GM21576 (cell line): ENCODE measurements around the gene ANKLE1.
"Not testable (repeated sequence)": the region's sequence is repeated elsewhere in the genome, so short reads cannot be mapped to it uniquely, and the experiment has no call there.

ENCODE experiments used
- ATAC-seq: cut with Tn5 transposase; IDR thresholded peaks from one replicate; pipeline ENCODE4 v1.9.1; 2021; ENCODE audit warnings: mild to moderate bottlenecking, moderate library complexity; ENCODE audit not compliant: unreplicated experiment

Gene ANKLE1

DNA sequence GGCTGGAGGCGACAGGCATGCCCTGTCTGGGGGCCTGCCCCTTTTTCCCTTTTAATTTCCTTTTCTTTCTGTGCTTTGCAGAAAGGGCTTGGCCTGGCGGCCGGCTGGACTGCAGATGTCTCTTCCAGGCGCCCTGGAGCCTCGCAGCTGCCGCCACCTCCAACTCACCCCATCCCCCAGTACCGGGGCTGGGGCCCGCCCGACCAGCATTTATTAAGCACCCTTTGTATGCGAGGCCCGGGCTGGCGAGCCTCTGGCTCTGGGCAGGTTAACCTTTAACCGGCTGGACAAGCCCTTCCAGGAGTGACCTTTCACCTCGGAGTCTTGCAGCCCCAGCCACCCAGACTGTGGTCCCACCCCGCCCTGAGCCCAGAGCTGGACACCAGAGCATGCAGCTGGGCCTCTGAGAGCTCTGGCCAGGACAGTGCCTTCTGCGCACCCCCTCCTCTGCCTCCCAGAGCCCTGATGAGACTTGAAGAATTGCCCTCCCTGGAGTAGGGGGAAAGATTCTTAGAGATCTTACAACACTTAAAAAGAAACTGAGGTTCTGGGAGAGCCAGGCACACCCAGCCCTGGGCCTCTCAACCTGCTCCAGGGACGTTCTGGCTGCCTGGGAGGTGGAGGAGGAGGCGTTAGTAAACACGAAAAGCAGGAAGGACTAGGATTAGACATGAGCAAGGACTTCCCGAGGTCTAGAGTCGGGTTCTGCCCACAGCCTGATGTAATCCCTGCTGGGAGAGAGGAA lies 34.8 kb upstream of the ANKLE1 start:
- no peak for ATAC-seq

DNA sequence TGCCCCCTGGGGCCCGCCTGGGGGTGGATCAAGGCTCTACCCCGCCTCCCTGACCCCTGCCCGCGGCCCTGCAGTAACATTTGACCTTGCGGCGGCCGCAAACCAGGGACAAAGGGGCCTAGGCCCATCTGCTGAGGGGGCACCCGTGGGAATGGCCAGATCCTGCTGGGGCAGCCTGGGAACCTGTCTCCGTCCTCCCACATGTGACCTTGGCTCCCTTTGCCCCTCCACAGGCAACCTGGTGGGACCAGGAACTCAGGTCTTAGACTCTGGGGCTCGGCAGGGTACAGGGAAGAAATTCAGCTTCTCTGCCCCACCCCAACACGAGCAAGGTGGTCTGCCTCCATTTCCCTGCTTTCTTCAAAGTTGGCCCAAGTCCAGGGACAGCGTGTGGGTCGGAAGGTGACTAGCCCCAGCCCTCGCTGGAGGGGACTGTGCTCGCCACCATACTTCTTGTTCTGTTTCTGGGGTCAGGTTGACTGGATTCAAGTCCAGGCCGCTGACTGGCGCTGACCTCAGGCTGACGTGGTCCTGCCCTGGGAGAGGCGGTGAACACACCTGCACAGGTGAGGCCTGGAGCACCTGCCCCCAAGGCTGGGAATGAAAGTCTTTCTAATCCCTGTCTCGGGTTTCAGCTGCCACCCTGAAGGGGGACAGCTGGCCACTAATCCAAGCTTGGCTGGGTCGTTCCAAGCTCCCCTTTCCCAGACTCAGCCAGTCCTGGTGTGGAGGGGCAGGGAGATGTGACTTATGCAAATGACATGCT lies 33.5 kb upstream of the ANKLE1 start:
- ATAC-seq, result no peak

DNA sequence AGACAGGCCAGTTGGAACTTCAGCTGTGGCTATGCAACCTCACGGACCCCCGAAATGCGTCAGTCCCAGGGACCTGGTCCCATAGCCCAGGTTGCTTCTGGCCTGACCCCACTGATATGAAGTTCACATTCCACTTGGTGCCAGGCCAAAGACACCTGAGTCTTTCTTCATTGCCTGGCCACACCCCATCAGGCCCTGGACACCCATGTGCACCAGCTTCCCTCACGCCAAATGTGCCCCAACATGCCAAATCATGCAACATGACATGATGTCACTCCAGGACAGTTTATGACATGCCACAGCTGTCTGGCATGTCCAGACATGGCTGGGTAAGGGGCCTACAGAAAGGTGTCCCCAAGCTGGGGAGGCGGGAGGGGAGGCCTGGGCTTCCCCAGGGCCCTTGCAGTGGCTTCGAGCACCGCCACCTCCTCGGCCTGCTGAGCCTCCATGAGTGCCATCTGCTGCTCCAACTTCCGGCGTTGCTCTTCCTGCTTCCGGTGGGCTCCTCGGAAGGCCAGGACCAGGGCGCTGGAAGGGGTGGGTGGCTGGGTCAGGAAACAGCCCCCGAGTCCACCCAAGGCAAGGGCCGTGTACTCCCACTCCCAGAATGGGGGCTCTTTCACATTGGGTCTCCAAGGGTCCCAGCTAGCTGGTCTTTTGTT lies 31.7 kb upstream of the ANKLE1 start:
- ATAC-seq, result no peak

DNA sequence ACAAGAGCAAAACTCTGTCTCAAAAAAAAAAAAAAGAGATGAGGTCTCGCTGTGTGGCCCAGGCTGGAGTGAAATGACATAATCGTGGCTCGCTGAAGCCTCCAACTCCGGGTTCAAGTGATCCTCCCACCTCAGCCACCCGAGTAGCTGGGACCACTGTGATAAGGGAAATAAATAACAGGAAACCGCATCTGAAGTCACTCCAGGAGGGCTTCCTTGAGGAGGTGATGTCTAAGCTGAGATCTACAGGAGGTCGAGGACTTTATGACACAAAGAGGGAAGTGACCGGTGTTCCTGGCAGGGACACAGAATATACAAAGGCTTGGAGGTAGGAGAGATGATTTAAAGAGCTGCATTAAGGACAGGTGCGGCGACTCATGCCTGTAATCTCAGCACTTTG lies 27.1 kb upstream of the ANKLE1 start:
- ATAC-seq, result no peak

DNA sequence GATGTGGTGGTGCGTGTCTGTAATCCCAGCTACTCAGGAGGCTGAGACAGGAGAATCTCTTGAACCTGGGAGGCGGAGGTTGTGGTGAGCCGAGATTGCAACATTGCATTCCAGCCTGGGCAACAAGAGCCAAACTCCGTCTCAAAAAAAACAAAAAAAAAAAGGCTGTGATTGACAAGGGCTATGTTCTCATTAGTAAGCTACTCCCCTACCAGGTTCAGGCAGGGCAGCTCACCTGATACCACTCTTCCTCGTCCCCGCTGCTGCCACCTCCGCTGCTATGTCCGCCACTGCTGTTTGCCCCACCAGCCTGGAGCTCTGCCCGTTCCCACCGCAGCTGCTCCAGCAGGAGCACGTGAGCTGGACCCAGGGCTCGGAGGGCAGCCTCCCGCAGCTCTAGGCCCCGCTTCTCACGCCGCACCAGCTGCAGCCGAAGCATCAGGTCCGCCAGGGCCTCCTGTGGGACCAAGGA lies 26.5 kb upstream of the ANKLE1 start:
- ATAC-seq, result no peak

DNA sequence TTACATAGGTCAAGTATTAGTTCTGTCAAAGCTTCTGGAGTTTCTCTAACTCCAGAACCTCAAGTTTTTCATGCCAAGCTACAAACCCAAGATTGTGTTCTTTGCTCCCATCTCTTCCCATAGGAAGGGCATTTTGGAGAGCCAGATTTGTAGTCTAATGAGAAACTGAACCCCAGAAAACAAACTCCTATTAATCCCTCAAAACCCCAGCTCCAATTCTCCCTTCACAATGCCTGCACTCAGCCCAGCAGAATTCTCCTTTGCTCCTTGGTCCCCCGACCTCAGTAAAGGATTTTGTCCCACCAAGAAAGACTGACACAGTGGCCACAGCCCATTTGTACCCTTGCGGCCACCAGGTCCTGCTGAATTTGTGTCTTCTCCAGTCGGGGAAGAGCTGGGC lies 25.6 kb upstream of the ANKLE1 start:
- ATAC-seq, result no peak

DNA sequence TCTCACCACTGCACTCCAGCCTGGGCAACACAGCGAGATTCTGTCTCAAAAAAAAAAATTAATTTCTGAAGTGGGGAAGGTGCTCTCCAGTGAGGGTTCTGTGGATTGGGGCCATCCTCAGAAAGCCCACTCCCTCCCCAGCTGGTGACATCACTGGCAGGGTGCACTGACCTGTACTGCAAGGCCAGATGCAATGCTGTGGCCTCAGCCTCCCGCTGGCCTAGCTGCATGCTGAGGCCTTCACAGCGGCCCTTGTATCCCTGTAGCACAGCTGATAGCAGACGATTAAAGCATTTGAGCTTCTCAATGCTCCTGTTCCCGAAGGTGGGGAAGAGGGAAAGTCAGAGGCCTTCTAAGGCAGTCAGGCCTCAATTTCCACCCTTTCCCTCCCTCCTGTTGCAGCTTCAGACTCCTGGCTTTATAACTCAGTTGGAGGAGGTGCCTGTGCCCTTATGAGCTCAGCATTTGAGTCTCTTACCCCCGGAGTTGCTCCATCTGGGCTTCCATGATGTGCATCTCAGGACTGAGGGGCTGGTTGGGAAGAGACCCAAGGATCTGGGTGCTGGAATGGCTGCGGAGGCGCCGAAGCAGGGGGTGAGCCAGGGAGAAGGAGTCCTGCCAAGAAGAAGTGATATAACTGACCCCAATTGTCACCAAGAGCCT lies 22.5 kb upstream of the ANKLE1 start:
- ATAC-seq, result no peak

DNA sequence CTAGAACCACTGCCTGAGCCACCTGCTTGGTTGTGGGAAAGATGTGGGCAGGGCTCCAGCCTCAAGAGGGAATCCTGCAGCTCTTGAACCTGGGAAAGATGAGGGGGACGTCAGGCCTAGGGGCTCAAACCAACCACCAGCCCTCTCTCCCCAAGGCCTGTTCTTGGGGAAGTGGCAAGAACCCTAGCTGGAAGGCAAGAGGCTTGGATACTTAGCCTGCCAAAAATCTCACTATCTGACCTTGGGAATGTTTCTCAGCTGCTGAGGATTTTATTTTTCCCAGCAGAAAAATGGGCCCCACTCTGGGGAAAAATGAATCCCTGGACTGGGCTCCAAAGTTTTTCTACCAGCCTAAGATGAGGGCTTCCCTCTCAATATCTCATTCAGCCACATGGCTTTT lies 21.8 kb upstream of the ANKLE1 start:
- no peak for ATAC-seq

DNA sequence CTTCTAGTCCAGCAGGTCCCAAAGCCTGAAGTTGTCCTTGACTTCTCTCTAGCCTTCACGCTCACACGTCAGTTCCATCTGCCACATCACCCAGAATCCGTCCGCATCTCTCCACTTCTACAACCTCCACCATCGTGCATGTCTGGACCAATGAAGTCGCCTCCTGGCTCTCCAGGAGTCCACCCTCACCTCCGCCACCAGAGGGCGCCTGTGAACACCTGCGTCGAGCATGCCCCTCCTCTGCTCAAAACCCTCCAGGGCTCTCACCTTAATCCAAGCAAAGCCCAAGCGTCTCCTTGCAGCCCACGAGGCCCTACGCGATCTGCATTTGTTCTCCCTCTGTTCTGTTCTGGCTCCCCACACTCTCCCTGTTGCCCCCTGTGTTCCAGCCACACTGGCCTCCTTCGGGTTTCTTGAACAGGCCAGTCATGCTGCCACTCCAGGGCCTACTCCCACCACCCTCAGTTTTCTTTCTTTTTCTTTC lies 20.8 kb upstream of the ANKLE1 start:
- ATAC-seq, result no peak

DNA sequence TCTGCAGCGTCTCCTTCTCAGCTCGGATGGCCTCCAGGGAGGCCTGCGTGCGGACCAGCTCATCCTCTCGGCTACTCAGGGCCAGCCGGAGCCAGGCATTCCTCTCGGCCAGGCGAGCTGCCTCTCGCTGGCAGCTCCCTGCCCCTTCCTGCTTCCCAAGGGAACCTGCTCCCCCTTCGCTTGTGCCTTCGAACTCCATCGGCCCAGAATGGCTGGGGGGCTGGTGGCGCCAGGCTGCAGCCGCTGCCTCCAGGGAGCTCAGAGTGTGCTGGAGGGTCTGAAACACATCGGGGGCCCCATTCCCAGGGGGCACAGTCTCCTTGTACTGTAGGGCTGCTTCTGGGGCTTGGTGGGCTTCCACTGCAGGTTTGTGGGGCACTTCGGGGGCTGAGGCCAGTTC lies 19.1 kb upstream of the ANKLE1 start:
- ATAC-seq, result no peak

DNA sequence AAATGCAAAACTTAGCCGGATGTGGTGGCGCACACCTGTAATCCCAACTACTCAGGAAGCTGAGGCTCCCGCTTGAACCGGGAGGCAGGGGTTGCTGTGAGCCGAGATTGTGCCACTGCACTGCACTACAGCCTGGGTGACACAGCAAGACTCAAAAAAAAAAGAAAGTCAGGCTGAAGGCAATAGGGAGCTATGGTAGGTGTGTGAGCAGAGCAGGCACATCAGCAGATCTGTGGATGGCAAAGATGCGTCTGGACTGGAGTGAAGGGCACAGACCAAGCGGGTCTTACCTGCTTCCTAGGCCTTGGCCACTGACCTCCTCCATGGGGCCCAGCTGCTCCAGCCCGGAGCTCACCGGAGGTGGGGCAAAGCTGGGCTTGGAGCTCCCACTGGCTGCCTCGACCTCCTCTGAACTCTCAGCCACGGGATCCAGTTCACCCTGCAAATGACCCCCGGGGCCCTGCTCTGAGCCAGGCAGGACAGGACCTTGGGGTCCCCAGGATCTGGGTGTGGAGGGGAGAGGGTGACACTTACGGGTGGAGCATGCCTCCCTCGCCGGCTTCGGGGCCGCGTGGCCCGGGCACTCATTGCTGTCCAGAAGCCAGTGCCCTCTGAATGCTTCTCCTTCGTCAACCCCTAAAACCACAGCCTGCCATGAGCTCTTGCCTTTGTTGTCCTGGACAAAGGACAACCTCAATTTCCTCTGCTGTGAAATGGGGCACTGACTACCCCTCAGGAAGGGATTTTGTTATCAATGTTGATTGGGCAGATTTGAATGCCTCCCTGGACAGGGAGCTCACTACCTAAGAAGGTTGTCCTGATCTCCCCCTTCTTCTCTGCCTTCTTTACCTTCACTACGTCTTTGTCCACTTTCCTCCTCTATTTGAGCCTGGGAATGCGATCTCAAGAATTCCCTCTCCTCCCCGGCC lies 17.7 kb upstream of the ANKLE1 start:
- no peak for ATAC-seq

DNA sequence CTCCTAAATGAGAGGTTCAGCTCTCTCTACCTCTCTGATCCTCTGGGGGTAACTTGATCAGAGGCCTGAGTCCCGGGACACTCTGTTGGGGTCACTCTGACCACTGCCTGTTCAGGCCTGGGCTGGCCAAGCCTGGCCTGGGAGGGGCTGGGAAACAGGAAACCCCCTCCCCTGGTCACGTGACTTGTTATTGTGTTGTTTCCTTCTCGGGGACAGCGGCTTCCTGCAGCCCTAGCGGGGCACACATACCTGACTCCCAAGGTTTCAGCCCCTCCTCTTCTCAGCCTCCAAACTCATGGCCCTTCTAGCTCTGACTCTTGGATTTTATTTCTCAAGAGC lies 17.1 kb upstream of the ANKLE1 start, which contains the start of gene USHBP1:
TSS of gene USHBP1 (minus strand) at position 105 of the 339 bp plus-strand sequence. CDS start 446 bp downstream, outside the sequence.
- no peak for ATAC-seq

DNA sequence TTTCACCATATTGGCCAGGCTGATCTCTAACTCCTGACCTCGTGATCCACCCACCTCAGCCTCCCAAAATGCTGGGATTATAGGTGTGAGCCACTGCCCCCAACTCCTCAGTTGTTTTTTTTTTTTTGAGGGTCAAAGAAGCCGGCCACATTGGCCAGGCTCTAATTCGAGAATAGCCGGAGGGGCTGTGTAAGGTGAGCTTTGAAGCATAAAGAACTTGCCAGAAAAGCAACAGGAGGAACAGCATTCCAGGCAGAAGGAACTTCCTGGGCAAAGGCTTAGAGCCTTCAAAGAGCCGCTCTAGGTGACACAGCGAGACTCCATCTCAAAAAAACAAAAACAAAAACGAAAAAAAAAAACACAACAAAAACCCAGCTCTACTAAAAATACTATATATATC lies 15.7 kb upstream of the ANKLE1 start:
- no peak for ATAC-seq

DNA sequence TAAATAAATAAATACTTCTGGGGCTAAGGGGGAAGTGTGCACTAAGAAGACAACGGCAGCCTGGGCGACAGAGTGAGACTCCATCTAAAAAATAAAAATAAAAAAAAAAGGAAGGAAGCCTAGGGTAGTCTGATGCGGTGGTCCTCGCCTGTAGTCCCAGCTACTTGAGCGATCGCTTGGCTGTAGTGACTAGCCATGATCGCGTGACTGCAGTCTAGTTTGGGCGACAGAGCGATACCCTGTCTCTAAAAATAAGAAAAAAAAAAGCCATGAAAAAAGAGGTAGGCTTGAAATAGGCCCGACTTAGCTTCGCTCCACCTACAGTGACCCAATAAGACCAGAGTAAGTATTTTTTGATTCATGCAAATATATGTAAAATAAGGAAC lies 15.1 kb upstream of the ANKLE1 start:
- ATAC-seq, result peak; percentile 17

DNA sequence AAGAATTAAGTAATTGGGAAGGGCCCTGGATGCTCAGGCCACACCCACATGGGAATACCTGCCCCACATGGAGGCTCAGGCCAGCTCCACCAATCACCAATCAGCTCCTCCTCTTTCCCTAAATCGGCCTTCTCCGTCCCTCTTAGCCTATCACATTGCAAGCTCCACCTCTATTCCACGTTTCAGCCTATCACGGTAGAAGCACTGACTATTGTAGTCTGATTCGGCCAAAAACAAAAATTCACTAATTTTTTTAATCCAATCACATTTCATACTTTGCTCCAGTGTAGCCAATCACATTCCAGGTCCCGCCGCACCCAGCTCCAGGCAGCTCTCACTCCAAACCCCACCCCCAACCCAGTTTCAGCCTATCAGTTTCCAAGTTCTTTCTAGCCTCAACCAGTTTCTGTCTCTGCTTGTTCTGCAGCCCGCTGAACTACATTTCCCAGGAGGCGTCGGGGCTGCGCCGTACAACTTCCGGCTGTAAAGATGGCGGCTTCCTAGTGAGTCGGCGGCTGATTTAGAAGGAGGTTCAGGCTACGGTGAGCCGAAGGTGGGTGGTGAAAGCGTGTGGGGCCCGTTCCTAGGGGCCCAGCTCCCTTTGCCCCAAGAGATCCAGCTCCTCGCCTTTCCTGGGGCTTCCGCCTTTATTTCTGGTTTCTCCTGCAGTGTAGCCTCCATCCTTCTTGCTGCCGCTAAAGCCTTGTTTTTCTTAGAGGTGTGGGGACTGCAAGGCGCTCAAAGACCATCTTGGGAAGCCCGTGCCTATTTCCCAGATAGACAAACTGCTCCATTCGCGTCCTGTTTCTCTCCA lies 14.5 kb upstream of the ANKLE1 start, which contains the start of gene BABAM1:
TSS of gene BABAM1 (plus strand) at position 469 of the 814 bp plus-strand sequence. CDS start 1,364 bp downstream, outside the sequence.
- ATAC-seq, result peak; percentile 92

DNA sequence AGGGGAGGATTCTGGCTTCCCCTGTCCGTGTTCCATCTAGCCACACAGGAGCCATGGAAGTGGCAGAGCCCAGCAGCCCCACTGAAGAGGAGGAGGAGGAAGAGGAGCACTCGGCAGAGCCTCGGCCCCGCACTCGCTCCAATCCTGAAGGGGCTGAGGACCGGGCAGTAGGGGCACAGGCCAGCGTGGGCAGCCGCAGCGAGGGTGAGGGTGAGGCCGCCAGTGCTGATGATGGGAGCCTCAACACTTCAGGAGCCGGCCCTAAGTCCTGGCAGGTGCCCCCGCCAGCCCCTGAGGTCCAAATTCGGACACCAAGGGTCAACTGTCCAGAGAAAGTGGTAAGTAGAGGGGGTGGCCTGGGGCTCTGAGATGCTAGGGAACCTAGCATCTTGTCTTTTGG lies 12.9 kb upstream of the ANKLE1 start:
- ATAC-seq, result no peak

DNA sequence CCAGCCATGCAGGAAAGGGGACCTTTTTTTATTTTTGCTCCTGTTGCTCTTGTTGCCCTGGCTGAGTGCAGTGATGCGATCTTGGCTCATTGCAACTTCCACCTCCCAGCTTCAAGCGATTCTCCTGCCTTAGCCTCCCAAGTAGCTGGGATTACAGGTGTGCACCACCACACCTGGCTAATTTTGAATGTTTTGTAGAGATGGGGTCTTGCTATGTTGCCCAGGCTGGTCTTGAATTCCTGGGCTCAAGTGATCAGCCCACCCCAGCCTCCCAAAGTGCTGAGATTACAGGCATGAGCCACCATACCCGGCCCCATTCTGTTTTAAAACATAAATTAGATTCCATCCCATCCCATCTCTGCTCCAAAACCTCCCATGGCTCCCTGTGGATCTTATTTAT lies 6.8 kb upstream of the ANKLE1 start:
- not testable (repeated sequence) for ATAC-seq

DNA sequence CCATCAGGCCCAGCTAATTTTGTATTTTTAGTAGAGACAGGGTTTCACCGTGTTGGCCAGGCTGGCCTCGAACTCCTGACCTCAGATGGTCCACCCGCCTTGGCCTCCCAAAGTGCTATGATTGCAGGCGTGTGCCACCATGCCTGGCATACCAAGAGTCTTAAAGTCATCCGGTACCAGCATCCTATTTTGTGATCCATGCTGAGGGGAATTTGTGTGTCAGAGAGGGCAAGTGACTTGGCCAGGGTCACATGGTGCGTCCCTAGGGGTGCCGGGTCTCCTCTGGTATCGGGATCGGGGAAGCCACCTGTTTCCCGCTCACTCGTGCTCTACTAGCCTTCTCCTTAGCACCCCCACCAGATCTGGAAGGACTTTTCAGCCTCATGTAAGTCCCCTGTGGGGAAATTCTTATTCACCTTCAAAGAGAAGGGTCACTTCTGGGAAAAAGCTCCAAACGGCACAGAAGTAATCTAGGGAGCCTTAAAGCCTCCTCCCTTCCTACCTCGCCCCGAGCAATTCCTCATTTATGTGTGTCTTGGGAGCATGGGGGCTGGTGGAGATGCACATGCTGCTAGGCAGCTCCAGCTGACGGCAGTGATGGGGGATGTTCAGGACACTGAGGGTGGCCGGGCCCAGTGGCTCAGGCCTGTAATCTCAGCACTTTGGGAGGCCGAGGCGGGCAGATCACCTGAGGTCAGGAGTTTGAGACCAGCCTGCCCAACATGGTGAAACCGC lies 6.1 kb upstream of the ANKLE1 start:
- no peak for ATAC-seq
